Colon (tissue), 2 donors: Measurements from ENCODE around the gene C1orf35.

Experiments used
- FAIRE-seq: peaks from 2 replicates; lab custom pipeline; 2012; peaks lifted over from hg19 to GRCh38; lab: Jason Lieb, UNC
- donor health status: control.
- donor health status: control.

The C1orf35 gene

GRCh38 chr1:228077565-228078330 is 25.4 kb downstream of the C1orf35 start:
- no peak for FAIRE-seq

- FAIRE-seq: no peak
These were observed 26.2 kb downstream of the C1orf35 start for GRCh38 chr1:228076796-228077430.

- no peak for FAIRE-seq
These were observed 27.3 kb downstream of the C1orf35 start for GRCh38 chr1:228075801-228076271.

- no peak for FAIRE-seq
These were observed 28.0 kb downstream of the C1orf35 start for GRCh38 chr1:228074954-228075730.

- FAIRE-seq: no peak
These were observed 29.1 kb downstream of the C1orf35 start for GRCh38 chr1:228073857-228074545.

GRCh38 chr1:228073061-228073856 is 29.9 kb downstream of the C1orf35 start:
- no peak for FAIRE-seq

- no peak for FAIRE-seq
These were observed 30.5 kb downstream of the C1orf35 start for GRCh38 chr1:228072658-228073043.

GRCh38 chr1:228071839-228072657 is 31.1 kb downstream of the C1orf35 start:
- no peak for FAIRE-seq

GRCh38 chr1:228070851-228071250 is 32.3 kb downstream of the C1orf35 start:
- FAIRE-seq: no peak

GRCh38 chr1:228070173-228070572 is 33.0 kb downstream of the C1orf35 start:
- FAIRE-seq: no peak

GRCh38 chr1:228068359-228068758 is 34.8 kb downstream of the C1orf35 start:
- FAIRE-seq: no peak

GRCh38 chr1:228066891-228067654 is 36.1 kb downstream of the C1orf35 start:
- FAIRE-seq: no peak

GRCh38 chr1:228066416-228066815 is 36.7 kb downstream of the C1orf35 start:
- no peak for FAIRE-seq

GRCh38 chr1:228065543-228066347 is 37.4 kb downstream of the C1orf35 start:
- FAIRE-seq: no peak

GRCh38 chr1:228064741-228065542 is 38.2 kb downstream of the C1orf35 start:
- no peak for FAIRE-seq

- no peak for FAIRE-seq
These were observed 38.8 kb downstream of the C1orf35 start for GRCh38 chr1:228064296-228064695.

- no peak for FAIRE-seq
These were observed 39.6 kb downstream of the C1orf35 start for GRCh38 chr1:228063251-228064191.
